ENCODE results near the gene SOWAHA. TPM values are rescaled to one million over a fixed set of nuclear protein-coding genes. Genes with fewer than 3 reads are reported as not detected.
A peak's percentile ranks its signal among the peaks of the same experiment; 100 is the strongest.

SOWAHA gene
- total RNA-seq, 1 experiment from 2014 or later: not detected

DNA sequence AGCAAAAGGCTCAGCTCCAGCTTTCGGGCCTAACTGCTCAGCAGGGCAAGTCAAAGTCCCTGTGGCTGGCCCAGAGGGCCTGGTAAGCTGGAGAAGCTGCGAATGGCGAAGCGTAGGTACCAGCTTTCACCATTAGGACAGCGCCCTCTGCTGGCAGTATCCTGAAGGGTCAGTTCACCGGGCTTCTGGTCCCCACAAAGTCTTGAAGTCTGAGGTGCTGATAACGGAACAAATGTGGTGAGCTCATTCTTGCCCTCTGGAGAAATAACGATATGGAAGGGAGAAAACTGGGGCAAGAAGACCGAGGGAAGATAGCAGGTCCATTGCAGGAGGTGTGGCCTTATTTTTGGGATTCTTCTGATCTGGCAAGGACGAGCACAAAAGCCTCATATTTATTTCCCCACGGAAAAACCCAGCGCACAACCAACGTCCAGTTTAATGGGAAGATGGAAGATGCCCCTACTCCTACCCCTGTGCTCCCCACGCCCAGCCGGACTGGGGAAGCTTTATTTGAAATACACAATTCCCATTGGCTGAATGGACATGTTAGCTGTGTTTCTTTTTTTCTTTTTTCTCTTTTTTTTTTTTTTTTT is 7.2 kb downstream of the SOWAHA start:
- DNase-seq (ENCODE audit: low read depth, low spot score): peak; percentile 64
- intact Hi-C loops (cut with micrococcal nuclease; ENCODE audit: unreplicated experiment) (loop anchor here (10.0 kb wide), 1 partner anchor 435 kb away; no protein-coding TSS in a partner anchor), in situ Hi-C loops (cut with HindIII; ENCODE audit: low pct_unique_long_range_greater_than_20kb, low sequenced_read_pairs) (no loop called here)
- Histone ChIP-seq H3K4me3 (ENCODE audit: low read depth in 2 of 2, low read length in 2 of 2) (peak overlapping the region in 1 of 2 experiments; percentile 0; a peak in 1 of 4 replicates), H3K27ac (ENCODE audit: low read length) (no peak overlapping the region), H3K27me3 (ENCODE audit: control insufficient read depth, insufficient read depth, low read length) (no peaks in the 10 kb centered on the region), H3K36me3 (ENCODE audit: control insufficient read depth, insufficient read depth, low read length) (no peaks in the 10 kb centered on the region), H3K9me3 (ENCODE audit: control insufficient read depth, insufficient read depth, low read depth, low read length) (no peaks in the 10 kb centered on the region), H3K4me1 (ENCODE audit: control insufficient read depth, insufficient read depth, low read length) (peaks cover 14% of the 10 kb centered on the region)
- CTCF ChIA-PET: interaction anchor here (0.6 to 2.0 kb wide), 20 partner anchors 10 to 546 kb away, joined by 3 to 15 read pairs (median 4); partner anchors contain the start of genes CCNI2 and SHROOM1
- ATAC-seq: peak; percentile 94
- POLR2A ChIA-PET: interaction anchor here (0.6 to 0.7 kb wide), 4 partner anchors 18 to 449 kb away, joined by 4 to 15 read pairs (median 8); no protein-coding TSS in a partner anchor
- TF ChIP-seq, protein P1, sequence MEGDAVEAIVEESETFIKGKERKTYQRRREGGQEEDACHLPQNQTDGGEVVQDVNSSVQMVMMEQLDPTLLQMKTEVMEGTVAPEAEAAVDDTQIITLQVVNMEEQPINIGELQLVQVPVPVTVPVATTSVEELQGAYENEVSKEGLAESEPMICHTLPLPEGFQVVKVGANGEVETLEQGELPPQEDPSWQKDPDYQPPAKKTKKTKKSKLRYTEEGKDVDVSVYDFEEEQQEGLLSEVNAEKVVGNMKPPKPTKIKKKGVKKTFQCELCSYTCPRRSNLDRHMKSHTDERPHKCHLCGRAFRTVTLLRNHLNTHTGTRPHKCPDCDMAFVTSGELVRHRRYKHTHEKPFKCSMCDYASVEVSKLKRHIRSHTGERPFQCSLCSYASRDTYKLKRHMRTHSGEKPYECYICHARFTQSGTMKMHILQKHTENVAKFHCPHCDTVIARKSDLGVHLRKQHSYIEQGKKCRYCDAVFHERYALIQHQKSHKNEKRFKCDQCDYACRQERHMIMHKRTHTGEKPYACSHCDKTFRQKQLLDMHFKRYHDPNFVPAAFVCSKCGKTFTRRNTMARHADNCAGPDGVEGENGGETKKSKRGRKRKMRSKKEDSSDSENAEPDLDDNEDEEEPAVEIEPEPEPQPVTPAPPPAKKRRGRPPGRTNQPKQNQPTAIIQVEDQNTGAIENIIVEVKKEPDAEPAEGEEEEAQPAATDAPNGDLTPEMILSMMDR (IDR thresholded peaks at IDR 0.05): peak; percentile 93
- TF ChIP-seq SIN3A (IDR thresholded peaks at IDR 0.05; ENCODE audit: borderline replicate concordance, insufficient read depth, low read depth, low read length) (no peak), POLR2AphosphoS5 (IDR thresholded peaks at IDR 0.05; ENCODE audit: low read depth, low read length) (no peak), TCF7L2 (IDR thresholded peaks at IDR 0.05; ENCODE audit: low read depth, low read length) (no peak)
- no TSS peak for BruUV-seq (replicated peaks)

- ATAC-seq: no peak
- in situ Hi-C loops (cut with HindIII; ENCODE audit: low pct_unique_long_range_greater_than_20kb, low sequenced_read_pairs): no loop called here
- H3K4me3 ChIP-seq (ENCODE audit: low read depth in 2 of 2, low read length in 2 of 2): no peak overlapping the region
- peaks cover 14% of the 10 kb centered on the region for H3K4me1 ChIP-seq (ENCODE audit: control insufficient read depth, insufficient read depth, low read length)
- no peaks in the 10 kb centered on the region for H3K27me3 ChIP-seq (ENCODE audit: control insufficient read depth, insufficient read depth, low read length)
- no peak for DNase-seq (ENCODE audit: low read depth, low spot score)
- no peaks in the 10 kb centered on the region for H3K9me3 ChIP-seq (ENCODE audit: control insufficient read depth, insufficient read depth, low read depth, low read length)
- ChIA-PET CTCF (interaction anchor here (0.5 to 2.0 kb wide), 5 partner anchors 14 to 340 kb away, joined by 3 to 15 read pairs (median 4); partner anchors contain the start of gene CCNI2), POLR2A (no interaction called here)
- H3K36me3 ChIP-seq (ENCODE audit: control insufficient read depth, insufficient read depth, low read length): no peaks in the 10 kb centered on the region
- intact Hi-C loops (cut with micrococcal nuclease; ENCODE audit: unreplicated experiment): loop anchor here (10.0 kb wide), 1 partner anchor 437 kb away; no protein-coding TSS in a partner anchor
- TF ChIP-seq, protein P2, sequence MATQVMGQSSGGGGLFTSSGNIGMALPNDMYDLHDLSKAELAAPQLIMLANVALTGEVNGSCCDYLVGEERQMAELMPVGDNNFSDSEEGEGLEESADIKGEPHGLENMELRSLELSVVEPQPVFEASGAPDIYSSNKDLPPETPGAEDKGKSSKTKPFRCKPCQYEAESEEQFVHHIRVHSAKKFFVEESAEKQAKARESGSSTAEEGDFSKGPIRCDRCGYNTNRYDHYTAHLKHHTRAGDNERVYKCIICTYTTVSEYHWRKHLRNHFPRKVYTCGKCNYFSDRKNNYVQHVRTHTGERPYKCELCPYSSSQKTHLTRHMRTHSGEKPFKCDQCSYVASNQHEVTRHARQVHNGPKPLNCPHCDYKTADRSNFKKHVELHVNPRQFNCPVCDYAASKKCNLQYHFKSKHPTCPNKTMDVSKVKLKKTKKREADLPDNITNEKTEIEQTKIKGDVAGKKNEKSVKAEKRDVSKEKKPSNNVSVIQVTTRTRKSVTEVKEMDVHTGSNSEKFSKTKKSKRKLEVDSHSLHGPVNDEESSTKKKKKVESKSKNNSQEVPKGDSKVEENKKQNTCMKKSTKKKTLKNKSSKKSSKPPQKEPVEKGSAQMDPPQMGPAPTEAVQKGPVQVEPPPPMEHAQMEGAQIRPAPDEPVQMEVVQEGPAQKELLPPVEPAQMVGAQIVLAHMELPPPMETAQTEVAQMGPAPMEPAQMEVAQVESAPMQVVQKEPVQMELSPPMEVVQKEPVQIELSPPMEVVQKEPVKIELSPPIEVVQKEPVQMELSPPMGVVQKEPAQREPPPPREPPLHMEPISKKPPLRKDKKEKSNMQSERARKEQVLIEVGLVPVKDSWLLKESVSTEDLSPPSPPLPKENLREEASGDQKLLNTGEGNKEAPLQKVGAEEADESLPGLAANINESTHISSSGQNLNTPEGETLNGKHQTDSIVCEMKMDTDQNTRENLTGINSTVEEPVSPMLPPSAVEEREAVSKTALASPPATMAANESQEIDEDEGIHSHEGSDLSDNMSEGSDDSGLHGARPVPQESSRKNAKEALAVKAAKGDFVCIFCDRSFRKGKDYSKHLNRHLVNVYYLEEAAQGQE (IDR thresholded peaks at IDR 0.05; ENCODE audit: insufficient read depth in 1 of 2, low read depth in 2 of 2, low read length in 1 of 2): no peak
- no peak for TF ChIP-seq SIN3A (IDR thresholded peaks at IDR 0.05; ENCODE audit: borderline replicate concordance, insufficient read depth, low read depth, low read length)
- TF ChIP-seq, protein P1 (IDR thresholded peaks at IDR 0.05): no peak
- no peak for TF ChIP-seq POLR2AphosphoS5 (IDR thresholded peaks at IDR 0.05; ENCODE audit: low read depth, low read length)
- TF ChIP-seq TCF7L2 (IDR thresholded peaks at IDR 0.05; ENCODE audit: low read depth, low read length): no peak
- no TSS peak for BruUV-seq (replicated peaks)
- no peak overlapping the region for H3K27ac ChIP-seq (ENCODE audit: low read length)
Observed at GRCh38 chr5:132821350-132821749, 8.2 kb downstream of the SOWAHA start.

All from Panc1 (cell line).